ENCODE measurements around the gene IL31RA.

IL31RA gene

DNA sequence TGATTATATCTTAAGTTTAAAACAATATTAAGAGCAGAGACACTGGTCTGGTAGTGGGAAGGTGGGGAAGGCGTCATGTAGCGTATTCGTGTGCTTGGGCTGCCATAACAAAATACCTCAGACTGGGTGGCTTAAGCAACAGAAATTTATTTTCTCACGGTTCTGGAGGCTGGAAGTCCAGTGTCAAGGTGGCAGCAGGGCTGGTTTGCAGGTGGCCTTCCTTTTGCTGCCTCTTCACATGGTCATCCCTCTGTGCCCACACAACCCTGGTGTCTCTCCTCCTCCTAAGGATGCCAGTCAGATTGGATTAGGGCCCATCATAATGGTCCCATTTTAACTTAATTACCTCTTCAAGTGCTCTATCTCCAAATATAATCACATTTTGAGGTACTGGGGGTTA is 9.6 kb downstream of the IL31RA start:
- DNase-seq: no peak

GRCh38 chr5:55864606-55865541 is 13.7 kb downstream of the IL31RA start:
- DNase-seq: no peak

- no peak for DNase-seq
These were observed 14.7 kb downstream of the IL31RA start for GRCh38 chr5:55865831-55866230.

GRCh38 chr5:55866485-55866884 is 15.3 kb downstream of the IL31RA start:
- DNase-seq: no peak

DNA sequence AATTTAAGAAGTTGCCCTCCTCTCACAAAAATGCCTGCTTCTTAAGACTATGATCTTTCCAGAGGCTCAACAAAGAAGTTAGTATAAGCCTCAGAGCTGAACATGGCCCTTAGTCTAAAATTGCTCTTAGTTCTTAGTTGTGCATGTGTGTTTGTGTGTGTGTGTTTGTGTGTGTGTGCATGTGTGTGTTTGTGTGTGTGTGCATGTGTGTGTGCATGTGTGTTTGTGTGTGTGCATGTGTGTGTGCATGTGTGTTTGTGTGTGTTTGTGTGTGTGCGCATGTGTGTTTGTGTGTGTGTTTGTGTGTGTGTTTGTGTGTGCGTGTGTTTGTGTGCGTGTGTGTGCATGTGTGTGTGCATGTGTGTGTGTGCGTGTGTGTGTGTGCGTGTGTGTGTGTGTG is 15.8 kb downstream of the IL31RA start:
- no peak for DNase-seq

DNA sequence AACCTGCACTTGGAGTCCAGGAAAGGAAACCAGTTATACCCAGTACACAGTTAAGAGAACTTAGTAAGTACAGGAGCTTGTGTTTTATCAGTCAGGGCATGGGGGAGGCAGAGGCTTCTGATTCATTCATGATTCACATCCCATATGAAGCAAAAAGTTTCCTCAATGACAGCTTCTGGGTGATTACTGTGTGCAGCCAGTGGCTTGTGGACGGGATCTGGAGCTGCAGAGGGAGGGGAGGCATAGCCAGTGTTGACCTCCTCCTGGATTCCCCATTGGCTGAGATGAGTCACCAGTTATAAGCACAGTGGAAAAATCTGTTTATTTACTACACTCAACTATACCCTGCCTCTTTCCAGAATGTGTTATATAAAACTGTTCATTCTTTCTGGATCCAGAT is 17.7 kb downstream of the IL31RA start:
- DNase-seq: no peak

- DNase-seq: no peak
These were observed 18.7 kb downstream of the IL31RA start for GRCh38 chr5:55869847-55870246.

DNA sequence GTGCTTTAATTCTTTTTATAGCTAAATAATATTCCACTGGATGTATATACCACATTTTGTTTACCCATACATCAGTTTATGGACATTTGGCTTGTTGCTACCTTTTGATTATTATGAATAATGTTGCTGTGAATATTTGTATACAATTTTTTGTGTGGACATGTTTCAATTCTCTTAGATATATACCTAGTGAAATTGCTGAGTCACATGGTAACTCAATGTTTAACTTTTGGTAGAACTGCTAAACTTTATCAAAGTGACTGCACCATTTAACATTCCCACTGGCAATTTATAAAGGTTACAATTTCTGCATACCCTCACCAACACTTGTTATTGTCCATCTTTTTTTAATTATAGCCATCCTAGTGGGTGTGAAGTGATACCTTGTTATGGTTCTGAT is 22.1 kb downstream of the IL31RA start:
- no peak for DNase-seq

GRCh38 chr5:55877655-55878054 is 26.5 kb downstream of the IL31RA start:
- no peak for DNase-seq

- DNase-seq: no peak
These were observed 29.3 kb downstream of the IL31RA start for GRCh38 chr5:55880453-55880852.

DNA sequence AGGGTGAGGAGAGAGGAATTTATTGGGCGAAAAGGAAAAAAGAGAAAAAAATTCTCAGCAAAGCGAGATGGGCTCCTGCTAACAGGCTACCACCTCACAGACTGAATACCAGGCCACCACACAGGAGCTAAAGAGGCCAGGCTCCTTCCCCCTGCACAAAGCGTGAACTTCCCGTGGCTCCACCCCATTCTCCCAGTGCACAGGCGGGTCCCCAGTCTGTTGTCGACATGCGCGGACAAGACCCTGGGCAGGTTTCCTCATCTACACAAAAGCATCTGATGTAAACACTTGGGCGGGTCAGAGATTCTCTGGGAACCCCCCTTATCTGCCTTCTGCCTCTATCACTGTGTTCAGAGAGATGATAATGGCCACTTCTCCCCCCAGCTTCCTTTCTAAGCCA is 34.2 kb downstream of the IL31RA start:
- no peak for DNase-seq

GRCh38 chr5:55888205-55888604 is 37.0 kb downstream of the IL31RA start:
- DNase-seq: no peak

- DNase-seq: no peak
These were observed 41.3 kb downstream of the IL31RA start for GRCh38 chr5:55892479-55892878.

DNA sequence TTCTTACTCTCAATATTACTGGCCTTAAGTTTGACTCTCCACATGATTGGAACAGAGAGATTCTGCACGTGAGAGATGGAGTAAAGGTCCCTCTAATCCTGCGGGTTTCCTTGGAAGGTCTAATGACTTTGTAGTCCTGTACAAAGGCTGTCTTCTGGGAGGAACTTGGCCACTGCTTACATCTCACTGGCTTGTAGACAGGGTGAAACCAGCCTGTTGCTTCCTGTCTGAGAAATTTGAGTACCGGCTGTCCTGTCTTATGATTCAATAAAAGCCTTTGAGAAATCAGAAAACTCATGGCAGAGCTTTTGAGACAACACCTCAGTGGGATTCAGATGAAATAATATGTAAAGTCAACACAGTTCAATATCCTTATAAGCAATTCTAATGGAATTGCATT is 43.0 kb downstream of the IL31RA start:
- DNase-seq: no peak

DNA sequence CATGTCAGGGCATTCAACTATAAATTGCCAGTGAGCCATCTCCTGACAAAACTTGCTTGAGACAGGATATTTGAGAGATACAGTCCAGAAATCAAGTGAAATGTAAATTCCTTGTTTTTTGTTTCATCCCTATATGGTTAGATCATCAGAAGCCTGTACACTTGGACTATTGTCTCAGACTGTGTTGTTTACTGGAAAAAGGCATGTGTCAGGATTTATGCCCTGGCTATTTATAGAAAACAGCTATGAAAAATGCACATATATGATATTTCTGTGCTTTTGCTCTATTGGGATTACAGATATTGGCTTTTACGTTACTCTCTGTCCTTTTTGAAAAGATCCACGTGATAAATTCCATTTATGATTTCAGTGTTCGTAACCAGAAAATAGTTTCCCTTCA is 44.2 kb downstream of the IL31RA start:
- DNase-seq: no peak

DNA sequence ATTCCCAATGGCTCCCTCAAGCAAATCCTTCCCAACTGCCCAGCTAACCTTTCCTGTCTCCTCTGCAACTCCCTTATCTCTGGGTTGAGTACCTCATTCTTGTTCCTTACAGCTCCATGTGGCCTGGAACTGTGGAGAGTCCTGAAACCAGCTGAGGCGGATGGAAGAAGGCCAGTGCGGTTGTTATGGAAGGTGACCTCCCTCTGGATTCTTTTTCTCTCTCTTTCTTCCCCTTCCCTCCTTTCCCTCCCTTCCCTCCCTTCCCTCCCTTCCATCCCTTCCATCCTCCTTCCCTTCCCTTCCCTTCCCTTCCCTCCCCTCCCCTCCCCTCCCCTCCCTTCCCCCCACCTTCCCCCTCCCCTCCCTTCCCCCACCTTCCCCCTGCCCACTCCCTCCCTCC is 45.1 kb downstream of the IL31RA start:
- DNase-seq: no peak

- no peak for DNase-seq
These were observed 45.5 kb downstream of the IL31RA start for GRCh38 chr5:55896663-55897062.

- DNase-seq: no peak
These were observed 46.2 kb downstream of the IL31RA start for GRCh38 chr5:55897206-55897894.

DNA sequence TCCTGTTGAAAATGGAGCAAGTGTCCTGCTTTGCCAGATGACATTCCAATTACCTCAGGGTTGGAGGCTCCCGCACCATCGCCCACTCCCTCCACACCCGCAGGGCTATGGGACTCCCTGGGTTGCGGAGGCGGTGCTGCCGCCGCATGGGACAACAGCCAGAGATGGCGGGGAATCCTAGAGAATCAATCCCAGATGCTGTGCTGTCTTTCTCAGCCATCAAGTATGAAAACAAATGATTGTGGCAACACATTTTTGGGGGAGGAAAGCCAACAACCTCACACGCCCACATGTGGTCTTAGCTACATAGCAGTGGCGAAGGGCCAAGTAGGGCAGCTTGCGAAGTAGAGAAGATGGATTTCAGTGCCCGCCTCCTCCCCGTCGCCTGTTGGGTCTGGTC is 46.7 kb downstream of the IL31RA start:
- no peak for DNase-seq

DNA sequence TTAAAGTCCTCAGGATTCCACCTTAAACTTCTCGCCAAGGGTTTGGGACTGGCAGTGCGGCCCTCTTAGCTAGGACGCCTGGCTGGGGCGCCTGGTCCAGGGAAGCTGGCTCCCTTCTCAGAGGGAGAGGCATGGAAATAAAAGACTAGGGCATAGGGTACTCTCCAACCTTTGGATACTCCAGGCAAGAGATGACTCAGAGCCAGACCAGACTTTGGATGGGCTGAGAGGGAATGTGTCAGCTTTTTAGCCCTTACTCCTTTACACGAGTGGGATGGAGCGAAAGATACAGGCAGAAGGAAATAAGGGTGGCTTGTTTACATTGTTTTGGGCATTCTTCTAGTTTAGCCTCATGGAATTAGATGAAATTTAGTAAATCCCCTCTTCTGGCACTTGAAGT is 48.2 kb downstream of the IL31RA start:
- no peak for DNase-seq

DNA sequence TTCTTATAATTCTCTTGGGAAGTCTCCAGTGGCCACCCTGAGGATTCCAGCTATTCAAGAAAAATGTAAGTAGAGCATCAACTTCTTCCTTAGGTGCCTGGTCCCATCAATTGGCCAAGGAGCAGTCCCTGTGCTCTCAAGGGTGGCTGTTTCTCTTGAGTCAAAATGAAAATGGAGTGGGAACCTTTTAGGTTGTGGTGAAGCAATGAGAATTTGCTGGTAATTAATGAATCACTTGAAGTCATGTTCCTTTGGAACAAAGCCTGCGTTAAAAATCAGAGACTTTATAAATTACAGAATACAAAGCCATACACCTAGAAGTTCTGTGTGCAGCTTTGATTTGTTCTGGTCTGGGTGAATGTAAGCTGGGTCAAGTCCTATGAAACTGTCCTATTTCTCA is 48.9 kb downstream of the IL31RA start:
- no peak for DNase-seq

DNA sequence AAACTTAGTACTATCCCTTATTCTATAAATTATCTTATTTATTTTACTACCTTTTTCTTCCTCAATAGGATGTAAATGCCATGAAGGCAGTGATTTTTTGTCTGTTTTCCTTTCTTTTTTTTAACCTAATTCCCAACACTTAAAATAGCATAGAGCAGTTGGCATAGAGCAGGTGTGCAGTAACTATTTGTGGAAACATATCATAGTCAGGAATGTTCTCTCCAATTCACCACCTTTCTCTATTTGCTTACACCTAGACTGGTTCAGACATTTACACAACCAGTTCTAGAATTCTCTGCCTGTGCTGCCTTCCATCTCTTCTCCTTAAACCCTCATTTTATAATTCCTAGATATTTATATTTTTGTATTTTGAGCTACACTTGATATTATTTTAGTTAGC is 49.6 kb downstream of the IL31RA start:
- no peak for DNase-seq

GRCh38 chr5:55902696-55903095 is 51.5 kb downstream of the IL31RA start:
- DNase-seq: no peak

- no peak for DNase-seq
These were observed 52.1 kb downstream of the IL31RA start for GRCh38 chr5:55903121-55903701.
